PC-3 (cell line): ENCODE measurements around the gene NPBWR2. TPM values are rescaled to one million over a fixed set of nuclear protein-coding genes. Genes with fewer than 3 reads are reported as not detected.
A peak's percentile ranks its signal among the peaks of the same experiment; 100 is the strongest.

Source experiments
- ATAC-seq: fragments of 200-7000 bp; cut with Tn5 transposase; 2 replicates; pipeline ENCODE4 v1.9.1; 2020; ENCODE audit warnings: mild to moderate bottlenecking, moderate library complexity
- BruUV-seq: library from RNA; stranded (reverse); fragments of 400-500 nt; replicated peaks from 2 replicates; lab custom pipeline; 2021; lab: Mats Ljungman, UMichigan
- CTCF ChIA-PET: fragments of 300-600 bp; sonication (Branson Sonifier 250); formaldehyde crosslinking; loops from one replicate; lab custom pipeline; 2022; ENCODE audit warnings: antibody characterized with exemption; lab: Charles Lee
- POLR2A ChIA-PET: fragments of 300-600 bp; sonication (Branson Sonifier 250); formaldehyde crosslinking; loops from one replicate; lab custom pipeline; 2022; ENCODE audit warnings: antibody characterized with exemption; ENCODE audit not compliant: unreplicated experiment; lab: Charles Lee
- DNase-seq: peaks from one replicate; pipeline ENCODE4 v3.0.0-alpha.2; 2015
- H2AFZ ChIP-seq: fragments of 300-600 bp; sonication (generic); 2 replicates; pipeline ENCODE4 v1.6.0; 2016; ENCODE audit warnings: antibody characterized with exemption, low read length
- H3F3A ChIP-seq: fragments of 300-600 bp; sonication (generic); one replicate; pipeline ENCODE4 v1.6.0; 2017; ENCODE audit warnings: antibody characterized with exemption, low read length, control low read depth, mild to moderate bottlenecking; ENCODE audit not compliant: unreplicated experiment
- H3K27ac ChIP-seq: fragments of 300-600 bp; sonication (generic); 2 replicates; pipeline ENCODE4 v1.5.1; 2016; ENCODE audit warnings: mild to moderate bottlenecking, low read length
- H3K27me3 ChIP-seq: fragments of 300-600 bp; sonication (generic); 2 replicates; pipeline ENCODE4 v1.6.1; 2016; ENCODE audit warnings: low read length, mixed read lengths
- H3K36me3 ChIP-seq: fragments of 300-600 bp; sonication (generic); 2 replicates; pipeline ENCODE4 v1.6.1; 2016; ENCODE audit warnings: low read depth, mixed run types, low read length, mixed read lengths
- H3K4me1 ChIP-seq: fragments of 300-600 bp; sonication (generic); 2 replicates; pipeline ENCODE4 v1.5.1; 2016; ENCODE audit warnings: low read length; ENCODE audit not compliant: insufficient read depth
- H3K4me2 ChIP-seq: fragments of 300-600 bp; sonication (generic); 2 replicates; pipeline ENCODE4 v1.6.0; 2016; ENCODE audit warnings: low read length
- H3K4me3 ChIP-seq: fragments of 300-600 bp; sonication (generic); 2 replicates; pipeline ENCODE4 v1.5.1; 2016; ENCODE audit warnings: mild to moderate bottlenecking, low read length, mixed read lengths
- H3K79me2 ChIP-seq: fragments of 300-600 bp; sonication (generic); 2 replicates; pipeline ENCODE4 v1.6.1; 2017; ENCODE audit warnings: low read length, mixed read lengths
- H3K9ac ChIP-seq: fragments of 300-600 bp; sonication (generic); 2 replicates; pipeline ENCODE4 v1.6.0; 2016; ENCODE audit warnings: mild to moderate bottlenecking, low read length
- H3K9me2 ChIP-seq: fragments of 300-600 bp; sonication (generic); replicated peaks from 2 replicates; pipeline ENCODE4 v1.6.1; 2016; ENCODE audit warnings: mixed run types, low read length, mixed read lengths
- H3K9me3 ChIP-seq: fragments of 300-600 bp; sonication (generic); 2 replicates; pipeline ENCODE4 v1.6.1; 2016; ENCODE audit warnings: low read length, mixed read lengths
- H4K20me1 ChIP-seq: fragments of 300-600 bp; sonication (generic); 2 replicates; pipeline ENCODE4 v1.6.1; 2016; ENCODE audit warnings: low read length, mixed read lengths
- CTCF ChIP-seq: fragments of 300-600 bp; sonication (generic); conservative IDR thresholded peaks from 2 replicates; pipeline ENCODE4 v1.5.1; 2017; ENCODE audit warnings: antibody characterized with exemption, low read depth, mild to moderate bottlenecking, low read length
- EZH2 ChIP-seq: fragments of 300-600 bp; sonication (generic); IDR thresholded peaks from one replicate; pipeline ENCODE4 v1.6.1; 2017; ENCODE audit warnings: antibody characterized with exemption, mild to moderate bottlenecking, low read length; ENCODE audit not compliant: unreplicated experiment
- EZH2phosphoT487 ChIP-seq: fragments of 300-600 bp; sonication (generic); IDR thresholded peaks from 2 replicates; pipeline ENCODE4 v1.6.1; 2018; ENCODE audit warnings: mild to moderate bottlenecking, antibody characterized with exemption, low read length, borderline replicate concordance
- intact Hi-C: fragments of 100-400 bp; cut with micrococcal nuclease; formaldehyde crosslinking; loops from 2 replicates; pipeline ENCODE4 v1.9.0; 2023
- total RNA-seq: library from RNA; depleted of rRNA; stranded (reverse); fragments of >200 nt; gene quantifications from 2 replicates; pipeline ENCODE4 v1.2.3, GENCODE V29; 2014

The NPBWR2 gene
- total RNA-seq, 1 experiment from 2014 or later, result not detected

GRCh38 chr20:64057628-64058498 is 49.5 kb downstream of the NPBWR2 start:
- no peak overlapping the region for H3K4me3 ChIP-seq
- no peaks in the 10 kb centered on the region for H3F3A ChIP-seq
- intact Hi-C loops, result no loop called here
- CTCF ChIA-PET, result interaction anchor here (0.6 kb wide), 1 partner anchor 25 kb away, joined by 3 read pairs; no protein-coding TSS in a partner anchor
- no peak overlapping the region for H3K27ac ChIP-seq
- H3K9me2 ChIP-seq, result no peaks in the 10 kb centered on the region
- no peaks in the 10 kb centered on the region for H3K79me2 ChIP-seq
- no peak for TF ChIP-seq EZH2
- TF ChIP-seq CTCF, result peak; percentile 83
- no peak for TF ChIP-seq EZH2phosphoT487
- no peak overlapping the region for H3K9ac ChIP-seq
- POLR2A ChIA-PET, result no interaction called here
- BruUV-seq, result no TSS peak
- peak overlapping the region; percentile 36; the same call in 1 of the 2 replicates for H2AFZ ChIP-seq
- H3K4me2 ChIP-seq, result peak overlapping the region; percentile 18; the same call in 1 of the 2 replicates
- DNase-seq (peak; percentile 83), ATAC-seq (peak; percentile 82)
- H3K9me3 ChIP-seq, result no peaks in the 10 kb centered on the region
- no peaks in the 10 kb centered on the region for H3K36me3 ChIP-seq
- no peaks in the 10 kb centered on the region for H3K27me3 ChIP-seq
- H4K20me1 ChIP-seq, result no peaks in the 10 kb centered on the region
- H3K4me1 ChIP-seq, result peaks cover 16% of the 10 kb centered on the region

- DNase-seq, result no peak
- TF ChIP-seq EZH2phosphoT487, result no peak
- TF ChIP-seq CTCF, result no peak
- no peak for TF ChIP-seq EZH2
- Histone ChIP-seq H3K27ac (no peak overlapping the region), H4K20me1 (no peaks in the 10 kb centered on the region), H3F3A (no peaks in the 10 kb centered on the region), H3K4me2 (no peak overlapping the region), H3K27me3 (no peaks in the 10 kb centered on the region), H2AFZ (no peak overlapping the region), H3K4me3 (no peak overlapping the region), H3K79me2 (no peaks in the 10 kb centered on the region), H3K9me3 (no peaks in the 10 kb centered on the region), H3K9ac (no peak overlapping the region), H3K36me3 (no peaks in the 10 kb centered on the region), H3K4me1 (peaks cover 10% of the 10 kb centered on the region), H3K9me2 (no peaks in the 10 kb centered on the region)
- BruUV-seq, result no TSS peak
- ChIA-PET CTCF (interaction anchor here (0.6 kb wide), 1 partner anchor 26 kb away, joined by 3 read pairs; no protein-coding TSS in a partner anchor), POLR2A (no interaction called here)
- no peak for ATAC-seq
- intact Hi-C loops, result no loop called here
Observed at GRCh38 chr20:64056889-64057627, 50.3 kb downstream of the NPBWR2 start.
